SK-N-MC (cell line): ENCODE measurements around the gene MEF2B.
A peak's percentile ranks its signal among the peaks of the same experiment; 100 is the strongest.
"Not testable (repeated sequence)": the region's sequence is repeated elsewhere in the genome, so short reads cannot be mapped to it uniquely, and the experiment has no call there.

Experiments used
- DNase-seq: peaks from one replicate; pipeline ENCODE4 v3.0.0-alpha.2; 2011; ENCODE audit warnings: low read depth, low spot score
- H3K27ac ChIP-seq: fragments of 200-600 bp; sonication (generic); 2 replicates; pipeline ENCODE4 v1.5.1; 2016; ENCODE audit warnings: mixed run types
- H3K36me3 ChIP-seq: fragments of 200-600 bp; sonication (generic); 2 replicates; pipeline ENCODE4 v1.6.1; 2017; ENCODE audit warnings: antibody characterized with exemption, low read length, mixed read lengths; ENCODE audit not compliant: insufficient read depth
- H3K4me3 ChIP-seq: fragments of 200-600 bp; sonication (generic); 2 replicates; pipeline ENCODE4 v1.5.1; 2016
- H3K9ac ChIP-seq: fragments of 200-600 bp; sonication (generic); 2 replicates; pipeline ENCODE4 v1.8.0; 2017; ENCODE audit warnings: mixed run types, mixed read lengths; ENCODE audit not compliant: insufficient read length
- H3K9me3 ChIP-seq: fragments of 200-600 bp; sonication (generic); 2 replicates; pipeline ENCODE4 v1.6.1; 2017; ENCODE audit warnings: low read depth, mild to moderate bottlenecking, antibody characterized with exemption, low read length, moderate library complexity, mixed read lengths
- EZH2 ChIP-seq: fragments of 200-600 bp; sonication (generic); IDR thresholded peaks from one replicate; pipeline ENCODE4 v1.6.1; 2017; ENCODE audit warnings: antibody characterized with exemption
- FOXP2 ChIP-seq: optimal IDR thresholded peaks from 2 replicates; pipeline ENCODE3; 2011; ENCODE audit warnings: mild to moderate bottlenecking, moderate library complexity; ENCODE audit not compliant: insufficient read depth; ENCODE audit errors: extremely low read length, control extremely low read depth
- POLR2AphosphoS5 ChIP-seq: IDR thresholded peaks from 2 replicates; pipeline ENCODE4 v1.6.1; 2012; ENCODE audit warnings: mild to moderate bottlenecking, low read depth, low read length, borderline replicate concordance

Gene MEF2B

DNA sequence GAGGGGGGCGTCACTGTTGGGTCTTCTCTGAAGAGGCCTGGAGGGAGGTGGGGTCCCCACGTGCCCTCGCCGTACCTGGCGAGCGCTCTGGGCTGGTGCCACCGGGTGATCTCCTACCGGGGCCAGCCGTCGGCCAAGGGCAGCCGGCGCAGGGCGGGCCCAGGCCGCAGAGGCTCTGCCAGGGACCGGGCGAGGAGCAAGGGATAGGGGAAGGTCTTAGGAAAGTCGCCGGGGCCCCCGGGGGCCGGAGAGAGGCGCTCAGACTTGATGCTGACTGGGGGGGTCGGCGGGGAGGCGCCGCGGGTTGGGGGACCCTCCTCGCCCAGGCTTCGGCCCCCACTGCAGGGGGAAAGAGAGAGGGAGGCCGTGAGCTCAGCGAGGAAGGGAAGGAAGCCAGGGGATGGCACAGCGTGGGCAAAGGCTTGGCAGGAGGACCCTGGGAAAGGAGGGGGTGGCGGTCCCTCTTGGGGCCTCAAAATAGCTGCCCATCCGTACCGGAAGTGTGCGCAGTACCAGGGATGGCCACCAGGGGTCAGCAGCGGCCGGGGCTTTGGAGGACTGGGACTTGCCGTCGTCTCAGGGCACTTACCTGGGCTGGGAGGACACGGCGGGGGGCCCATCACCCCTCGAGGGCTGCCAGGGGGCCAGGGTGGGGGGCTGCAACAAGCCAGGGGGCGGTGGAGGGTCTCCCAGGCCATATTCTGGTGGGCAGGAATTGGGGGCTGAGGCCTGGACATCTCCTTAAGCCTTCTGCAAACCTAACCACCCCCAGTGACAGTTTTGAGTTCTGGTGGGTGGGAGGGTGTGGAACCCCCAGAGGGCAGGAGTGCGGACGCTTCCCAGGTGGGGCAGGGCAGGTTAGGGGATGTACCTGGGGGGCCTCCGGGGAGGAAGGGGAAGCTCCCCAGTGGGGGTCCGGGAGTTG is 24.1 kb downstream of the MEF2B start:
- no peak for DNase-seq

DNA sequence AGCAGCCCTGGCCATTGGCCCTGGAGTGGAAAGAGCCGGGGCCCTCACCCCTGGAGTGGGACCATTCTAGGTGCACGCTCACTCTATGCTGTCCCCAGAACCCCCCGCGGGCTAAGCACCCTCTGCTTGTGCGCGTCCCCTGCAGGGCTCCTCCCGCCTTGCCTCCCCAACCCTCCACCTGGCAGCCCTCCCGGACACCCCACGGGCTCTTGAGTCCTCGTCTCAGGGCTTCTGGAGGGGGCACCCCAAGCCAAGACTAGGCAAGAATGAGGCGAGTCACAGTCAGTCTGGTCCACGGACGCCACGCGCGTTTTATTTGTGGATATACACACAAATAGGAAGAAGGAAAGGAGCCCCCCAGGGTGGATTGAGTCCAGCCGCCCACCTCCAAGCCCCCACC is 24.8 kb downstream of the MEF2B start:
- TF ChIP-seq POLR2AphosphoS5 (no peak), EZH2 (no peak), FOXP2 (no peak)
- no peak overlapping the region for H3K9ac ChIP-seq
- H3K4me3 ChIP-seq = no peak overlapping the region

More for the DNA sequence above, 24.1 kb downstream of the MEF2B start:
- Histone ChIP-seq H3K27ac (no peak overlapping the region), H3K9me3 (no peaks in the 10 kb centered on the region), H3K36me3 (no peaks in the 10 kb centered on the region), H3K9ac (no peak overlapping the region), H3K4me3 (no peak overlapping the region)
- TF ChIP-seq FOXP2 (no peak), POLR2AphosphoS5 (no peak), EZH2 (no peak)

DNA sequence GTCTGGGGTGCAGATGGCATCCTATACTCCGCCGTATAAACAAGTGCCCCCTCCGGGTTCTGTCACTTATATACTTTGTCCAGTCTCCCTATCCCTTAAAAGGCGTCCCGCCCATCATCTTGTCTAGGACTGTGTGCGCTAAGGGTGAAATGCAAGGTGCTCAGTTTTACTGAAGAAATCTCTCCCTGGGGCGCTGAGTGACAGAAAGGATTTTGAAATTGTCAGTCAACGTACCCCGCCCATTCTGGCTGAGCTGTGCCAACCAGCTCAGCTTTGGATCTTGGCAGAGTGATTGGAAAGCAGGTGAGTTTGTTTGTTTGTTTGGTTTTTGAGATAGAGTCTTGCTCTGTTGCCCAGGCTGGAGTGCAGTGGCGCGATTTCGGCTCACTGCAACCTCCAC is 27.7 kb downstream of the MEF2B start:
- DNase-seq = no peak
- no peaks in the 10 kb centered on the region for H3K9me3 ChIP-seq
- H3K4me3 ChIP-seq = no peak overlapping the region
- no peak overlapping the region for H3K27ac ChIP-seq
- no peaks in the 10 kb centered on the region for H3K36me3 ChIP-seq
- no peak overlapping the region for H3K9ac ChIP-seq
- TF ChIP-seq EZH2 = no peak
- TF ChIP-seq FOXP2 = no peak
- TF ChIP-seq POLR2AphosphoS5 = no peak

More for the DNA sequence above, 24.8 kb downstream of the MEF2B start:
- no peak for DNase-seq
- Histone ChIP-seq H3K27ac (no peak overlapping the region), H3K36me3 (no peaks in the 10 kb centered on the region), H3K9me3 (no peaks in the 10 kb centered on the region)

DNA sequence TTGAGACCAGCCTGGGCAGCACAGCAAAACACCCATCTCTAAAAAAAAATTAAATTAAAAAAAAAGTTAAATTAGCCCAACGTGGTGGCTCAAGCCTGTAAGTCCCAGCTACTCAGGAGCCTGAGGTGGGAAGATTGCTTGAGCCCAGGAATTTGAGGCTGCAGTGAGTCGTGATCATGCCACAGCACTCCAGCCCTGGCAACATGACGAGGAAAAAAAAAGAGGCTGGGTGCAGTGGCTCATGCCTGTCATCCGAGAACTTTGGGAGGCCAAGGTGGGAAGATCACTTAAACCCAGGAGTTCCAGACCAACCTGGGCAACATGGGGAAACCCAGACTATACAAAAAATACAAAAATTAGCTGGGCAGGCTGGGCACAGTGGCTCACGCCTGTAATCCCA is 29.6 kb downstream of the MEF2B start:
- no peak overlapping the region for H3K4me3 ChIP-seq
- no peaks in the 10 kb centered on the region for H3K36me3 ChIP-seq
- TF ChIP-seq POLR2AphosphoS5 (no peak), FOXP2 (no peak), EZH2 (no peak)
- no peaks in the 10 kb centered on the region for H3K9me3 ChIP-seq
- H3K9ac ChIP-seq = no peak overlapping the region
- DNase-seq = no peak
- H3K27ac ChIP-seq = no peak overlapping the region

DNA sequence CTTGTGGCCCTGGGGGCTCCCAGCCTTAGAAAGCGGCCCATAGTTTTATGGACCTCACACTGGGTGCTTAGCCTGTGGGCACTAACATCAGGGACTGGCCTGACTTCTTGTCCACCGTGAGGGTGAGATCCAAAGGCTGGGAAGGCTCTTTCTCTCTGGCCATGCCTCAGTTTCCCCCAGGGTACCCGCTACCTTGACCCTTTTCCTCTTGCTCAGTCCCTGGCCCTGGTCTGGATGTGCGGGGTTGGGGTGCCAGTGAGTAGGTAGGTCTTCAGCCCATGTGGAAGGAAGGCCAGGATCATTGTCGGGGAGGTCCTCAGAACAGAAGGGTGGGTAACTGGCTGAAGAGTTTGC is 30.2 kb downstream of the MEF2B start:
- DNase-seq = no peak
- no peak for TF ChIP-seq FOXP2
- no peak for TF ChIP-seq POLR2AphosphoS5
- TF ChIP-seq EZH2 = no peak
- H3K36me3 ChIP-seq = no peaks in the 10 kb centered on the region
- no peak overlapping the region for H3K9ac ChIP-seq
- no peaks in the 10 kb centered on the region for H3K9me3 ChIP-seq
- H3K4me3 ChIP-seq = no peak overlapping the region
- H3K27ac ChIP-seq = no peak overlapping the region

DNA sequence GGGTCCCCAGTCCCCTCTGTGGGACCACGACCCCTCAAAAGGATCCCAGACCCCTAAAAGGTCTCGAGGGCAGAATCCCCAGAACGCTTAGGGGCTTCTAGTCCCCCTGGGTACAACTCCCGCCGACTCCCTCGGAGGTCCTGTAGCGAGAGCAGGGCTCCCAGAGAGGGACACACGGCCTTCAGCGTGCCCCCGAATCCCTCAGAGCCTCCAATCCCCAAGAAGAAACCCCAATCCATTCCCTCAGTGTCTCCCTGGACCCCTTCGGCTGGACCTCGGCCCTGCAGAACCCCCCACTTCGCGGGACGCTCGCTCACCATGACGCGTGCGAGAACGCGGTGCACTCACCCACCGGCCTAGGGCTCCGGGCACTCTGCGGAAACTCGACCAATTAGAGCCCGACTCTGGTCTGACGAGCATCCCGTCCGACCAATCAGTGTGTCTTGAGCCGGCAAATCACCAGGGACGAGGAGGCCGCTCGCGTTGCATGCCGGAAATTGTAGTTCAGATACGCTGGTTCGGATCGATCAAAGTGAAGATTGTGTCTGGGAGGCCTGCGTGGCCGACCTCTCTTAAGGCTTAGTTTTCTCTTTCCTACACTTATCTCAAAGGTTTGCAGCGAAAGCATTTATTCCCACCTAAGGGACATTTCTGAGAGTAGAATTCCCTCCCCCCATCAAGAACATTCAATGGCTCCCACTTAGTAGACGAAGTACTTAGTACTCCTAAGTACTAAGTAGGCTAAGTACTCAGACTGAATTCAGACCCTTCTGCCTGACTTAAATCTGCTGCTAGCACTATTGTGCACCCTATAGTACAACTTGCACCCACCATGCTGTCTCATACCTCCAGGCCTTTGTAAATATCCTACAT is 31.7 kb downstream of the MEF2B start, which contains the start of gene TMEM161A:
Gene TMEM161A, minus strand, starts transcription at position 370 of the 873 bp plus-strand sequence. Its CDS starts 50 bp downstream, at position 320.
- peak; percentile 97 for TF ChIP-seq POLR2AphosphoS5
- no peak for TF ChIP-seq FOXP2
- DNase-seq = peak; percentile 93
- Histone ChIP-seq H3K27ac (0 out of 2 replicates have a peak within 1 kb of the TSS, but pooled peaks have one; percentile 64), H3K36me3 (no peaks in the 10 kb centered on the region), H3K4me3 (peak within 1 kb of the TSS; percentile 78), H3K9ac (peak within 1 kb of the TSS; percentile 96), H3K9me3 (no peaks in the 10 kb centered on the region)

DNA sequence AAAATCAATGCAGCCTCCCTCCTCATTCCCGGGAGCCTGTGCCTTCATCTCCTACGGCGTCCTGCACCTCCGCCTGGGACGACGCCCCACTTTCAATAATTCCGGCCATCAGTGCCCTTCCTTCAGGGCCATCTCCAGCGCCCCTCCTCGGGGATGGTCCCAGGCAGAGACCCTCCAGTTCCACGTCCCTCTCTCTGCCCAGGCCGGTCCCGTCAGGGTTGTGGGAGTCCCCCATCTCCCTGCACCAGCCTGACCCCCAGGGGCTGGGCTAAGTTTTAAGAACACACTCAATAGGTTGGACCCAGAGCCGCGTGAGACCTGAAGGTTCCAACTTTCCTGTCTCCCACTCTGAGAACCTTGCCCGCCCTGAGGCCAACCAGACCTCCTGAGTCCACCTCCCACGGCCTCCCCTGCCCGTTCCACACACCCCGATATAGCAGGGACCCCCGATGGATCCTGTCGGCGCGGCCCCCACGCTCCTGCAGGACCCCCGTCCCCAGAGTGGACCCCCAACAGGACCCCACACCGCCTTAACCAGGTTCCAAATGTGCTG is 32.4 kb downstream of the MEF2B start:
- Histone ChIP-seq H3K27ac (no peak overlapping the region), H3K9ac (peak overlapping the region; percentile 96), H3K9me3 (no peaks in the 10 kb centered on the region), H3K36me3 (no peaks in the 10 kb centered on the region; the same call in 1 of the 2 replicates), H3K4me3 (peak overlapping the region; percentile 78)
- TF ChIP-seq POLR2AphosphoS5 (no peak), EZH2 (no peak), FOXP2 (no peak)
- no peak for DNase-seq

DNA sequence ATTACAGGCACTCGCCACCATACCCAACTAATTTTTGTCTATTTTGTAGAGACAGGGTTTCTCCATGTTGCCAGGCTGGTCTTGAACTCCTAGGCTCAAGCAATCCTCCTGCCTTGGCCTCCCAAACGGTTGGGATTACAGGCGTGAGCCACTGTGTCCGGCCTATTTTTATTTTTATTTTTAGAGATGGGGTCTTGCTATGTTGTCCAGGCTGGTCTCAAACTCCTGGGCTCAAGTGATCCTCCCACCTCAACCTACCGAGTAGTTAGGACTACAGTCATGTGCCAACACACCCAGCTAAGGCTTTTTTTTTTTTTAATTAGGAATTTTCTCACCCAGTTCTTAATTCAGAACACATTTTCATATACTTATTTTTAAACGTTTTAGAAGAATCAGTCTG is 34.4 kb downstream of the MEF2B start:
- H3K36me3 ChIP-seq, DNase-seq, H3K4me3 ChIP-seq, H3K9ac ChIP-seq, H3K9me3 ChIP-seq, H3K27ac ChIP-seq: not testable (repeated sequence)
